Stimulated activated CD4-positive, alpha-beta T cell treated with anti-CD3 and anti-CD28 coated beads, Interleukin-1b, Interleukin-23, amount 100 ng/mL, for 24 hours (primary cell): ENCODE measurements around the gene CCDC80.
A peak's percentile ranks its signal among the peaks of the same experiment; 100 is the strongest.

ENCODE experiments used
- DNase-seq, 4 experiments: peaks; one replicate each; pipeline ENCODE4 v3.0.0-alpha.2; 2020; ENCODE audit warnings: low read depth in 4 of 4, low spot score in 1 of 4

The CCDC80 gene, protein sequence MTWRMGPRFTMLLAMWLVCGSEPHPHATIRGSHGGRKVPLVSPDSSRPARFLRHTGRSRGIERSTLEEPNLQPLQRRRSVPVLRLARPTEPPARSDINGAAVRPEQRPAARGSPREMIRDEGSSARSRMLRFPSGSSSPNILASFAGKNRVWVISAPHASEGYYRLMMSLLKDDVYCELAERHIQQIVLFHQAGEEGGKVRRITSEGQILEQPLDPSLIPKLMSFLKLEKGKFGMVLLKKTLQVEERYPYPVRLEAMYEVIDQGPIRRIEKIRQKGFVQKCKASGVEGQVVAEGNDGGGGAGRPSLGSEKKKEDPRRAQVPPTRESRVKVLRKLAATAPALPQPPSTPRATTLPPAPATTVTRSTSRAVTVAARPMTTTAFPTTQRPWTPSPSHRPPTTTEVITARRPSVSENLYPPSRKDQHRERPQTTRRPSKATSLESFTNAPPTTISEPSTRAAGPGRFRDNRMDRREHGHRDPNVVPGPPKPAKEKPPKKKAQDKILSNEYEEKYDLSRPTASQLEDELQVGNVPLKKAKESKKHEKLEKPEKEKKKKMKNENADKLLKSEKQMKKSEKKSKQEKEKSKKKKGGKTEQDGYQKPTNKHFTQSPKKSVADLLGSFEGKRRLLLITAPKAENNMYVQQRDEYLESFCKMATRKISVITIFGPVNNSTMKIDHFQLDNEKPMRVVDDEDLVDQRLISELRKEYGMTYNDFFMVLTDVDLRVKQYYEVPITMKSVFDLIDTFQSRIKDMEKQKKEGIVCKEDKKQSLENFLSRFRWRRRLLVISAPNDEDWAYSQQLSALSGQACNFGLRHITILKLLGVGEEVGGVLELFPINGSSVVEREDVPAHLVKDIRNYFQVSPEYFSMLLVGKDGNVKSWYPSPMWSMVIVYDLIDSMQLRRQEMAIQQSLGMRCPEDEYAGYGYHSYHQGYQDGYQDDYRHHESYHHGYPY

DNA sequence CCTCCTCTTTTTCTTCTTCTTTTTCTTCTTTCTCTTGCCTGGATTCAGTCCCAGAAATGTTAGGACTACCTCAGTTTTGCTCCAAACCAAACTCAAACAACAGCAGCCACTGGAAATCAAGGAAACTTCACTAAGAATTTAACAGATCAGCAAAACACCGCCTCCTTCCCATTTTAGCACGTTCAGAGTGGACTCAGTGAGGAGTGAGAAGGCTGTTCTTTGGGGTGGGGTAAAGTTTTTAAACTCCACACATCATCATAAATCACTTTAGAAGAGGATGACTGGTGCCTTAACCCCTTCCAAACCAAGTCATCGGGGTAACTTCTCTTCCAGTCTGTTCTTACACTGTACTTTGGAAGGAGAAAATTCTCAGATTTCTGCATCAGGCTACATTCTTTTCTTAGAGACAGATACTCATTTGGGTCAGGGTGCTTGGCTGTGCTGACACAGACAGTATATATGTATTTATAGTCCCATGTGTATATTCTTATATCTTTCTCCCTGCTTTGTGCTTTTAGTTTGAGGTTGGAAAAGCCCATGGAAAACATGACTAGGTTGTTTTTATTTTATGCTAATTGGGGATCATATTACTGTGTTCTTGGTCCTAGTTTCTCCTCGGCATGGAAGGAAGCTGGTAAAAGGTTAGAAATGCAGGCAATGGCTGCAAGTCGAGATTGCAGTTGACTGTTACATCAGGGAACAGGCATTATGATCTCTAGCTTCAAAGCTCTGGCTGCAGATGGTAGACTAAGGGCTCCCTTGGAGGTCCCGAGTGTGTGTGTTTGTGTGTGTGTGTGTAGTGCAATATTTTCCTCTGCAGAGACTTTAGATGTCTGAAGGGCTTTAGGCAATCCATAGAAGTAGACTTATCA, at the start of gene CCDC80:
CCDC80 (minus strand) TSS at position 214 of the 872 bp plus-strand sequence. CDS start 1,238 bp downstream, outside the sequence.
- no peak for DNase-seq

GRCh38 chr3:112689989-112690388, 49.0 kb upstream of the CCDC80 start:
- DNase-seq = no peak

- DNase-seq = no peak
Measured at GRCh38 chr3:112689385-112689784, 48.4 kb upstream of the CCDC80 start.

DNA sequence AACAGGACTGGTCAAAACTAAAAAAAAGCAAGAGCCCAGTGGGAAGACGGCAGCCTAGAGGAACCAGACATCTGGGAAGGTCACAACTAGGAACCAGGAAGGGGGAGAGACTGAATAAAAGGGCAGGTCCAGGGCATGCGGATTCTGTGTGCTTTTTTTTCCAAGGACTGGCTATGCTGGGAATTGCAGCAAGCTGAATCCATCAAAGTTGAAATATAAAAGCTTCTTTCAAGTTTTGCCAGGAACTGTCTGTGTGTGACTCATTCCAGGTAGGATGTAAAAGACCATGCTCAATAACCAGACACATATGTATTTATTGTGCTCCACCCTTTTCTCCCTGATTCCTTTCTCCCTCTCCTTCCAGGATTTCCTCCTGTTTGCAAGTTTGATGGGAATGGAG, 47.9 kb upstream of the CCDC80 start:
- no peak for DNase-seq

DNA sequence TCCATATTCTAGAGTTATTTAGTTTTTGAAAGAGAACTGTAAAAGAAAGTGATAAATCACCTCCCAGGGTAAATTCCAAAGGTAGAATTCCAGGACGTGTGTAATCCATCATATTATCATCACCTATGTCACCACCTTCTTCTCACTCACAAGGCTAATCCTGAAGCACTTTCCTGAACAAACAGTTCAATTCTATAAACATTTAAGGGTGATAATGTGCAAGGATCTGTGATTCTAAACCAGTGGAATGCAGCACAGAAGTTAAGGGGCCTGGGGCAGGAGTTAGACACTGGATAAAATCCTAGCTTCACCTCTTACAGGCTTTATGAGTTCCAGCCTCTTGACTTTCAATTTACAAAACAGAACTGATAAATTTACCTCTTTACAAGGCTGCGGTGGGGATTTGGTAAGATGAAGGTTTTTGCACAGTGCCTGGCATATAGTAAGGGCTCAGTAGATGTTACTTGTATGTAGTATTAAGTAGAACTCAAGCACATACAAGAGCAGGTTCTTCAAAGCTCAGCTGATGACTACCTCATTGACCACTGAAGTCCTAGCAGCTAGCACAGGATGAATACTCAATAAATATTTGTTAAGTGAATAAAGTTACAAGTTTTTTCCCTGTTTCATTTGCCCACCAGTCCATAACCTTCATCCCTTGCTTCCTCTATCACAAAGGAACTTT, 47.3 kb upstream of the CCDC80 start:
- no peak for DNase-seq

DNA sequence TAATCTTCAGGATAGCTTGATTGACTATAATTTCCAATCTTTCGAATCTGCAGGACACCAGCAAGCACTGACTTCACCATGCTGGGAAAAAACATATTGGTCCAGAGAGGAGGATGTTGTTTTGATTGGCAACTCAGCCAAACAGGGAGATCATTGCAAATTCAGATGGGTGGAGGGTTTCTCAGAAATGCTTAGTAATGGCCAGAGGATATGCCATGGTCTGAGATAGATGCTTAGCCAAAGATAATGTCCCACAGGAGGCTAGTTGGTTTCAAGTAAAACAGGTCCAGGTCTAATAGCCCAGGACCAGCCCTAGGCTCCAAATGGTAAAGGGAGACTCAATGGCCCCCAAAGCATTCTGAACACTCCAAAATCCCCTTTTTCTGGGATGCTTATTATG, 46.7 kb upstream of the CCDC80 start:
- no peak for DNase-seq

- no peak for DNase-seq
Measured at GRCh38 chr3:112687211-112687610, 46.3 kb upstream of the CCDC80 start.

DNA sequence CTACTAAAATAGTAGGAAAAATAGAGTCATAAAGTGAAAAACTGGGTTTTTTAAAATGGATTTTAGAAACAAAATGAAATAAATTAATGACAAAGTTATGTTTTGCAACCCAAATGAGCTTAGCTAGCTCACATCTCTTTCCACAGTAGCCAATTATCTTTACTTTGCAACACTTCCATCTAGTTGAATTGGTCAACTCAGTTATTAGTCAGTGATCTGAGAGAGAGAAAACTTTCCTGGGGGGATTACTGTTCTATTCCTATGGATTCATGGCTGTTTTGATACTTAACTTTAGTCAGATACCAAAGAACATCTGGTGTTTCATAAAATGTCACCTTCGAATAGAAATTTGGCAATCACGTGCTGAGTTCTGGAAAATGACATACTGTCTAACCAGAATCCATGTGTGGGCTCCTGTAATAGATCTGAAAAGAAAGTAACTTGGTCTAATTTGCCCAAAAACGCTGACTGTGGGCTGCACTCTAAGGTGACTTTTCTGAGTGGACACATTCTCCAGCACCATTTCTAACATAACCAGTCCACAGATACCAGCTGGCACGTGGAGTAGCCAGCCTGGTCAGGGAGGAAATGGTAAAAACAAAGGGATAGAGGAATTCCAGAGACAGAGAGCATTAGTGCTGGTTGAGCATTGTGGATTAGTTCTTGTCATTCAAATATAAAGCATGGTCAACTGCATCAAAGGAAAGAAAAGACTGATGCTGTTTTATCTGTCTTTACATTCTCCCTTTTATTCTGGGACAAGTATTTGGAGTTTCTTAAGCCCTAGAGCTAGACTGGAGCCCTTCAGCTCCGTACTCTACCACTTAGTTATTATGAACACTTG, 45.2 kb upstream of the CCDC80 start:
- DNase-seq = no peak

DNA sequence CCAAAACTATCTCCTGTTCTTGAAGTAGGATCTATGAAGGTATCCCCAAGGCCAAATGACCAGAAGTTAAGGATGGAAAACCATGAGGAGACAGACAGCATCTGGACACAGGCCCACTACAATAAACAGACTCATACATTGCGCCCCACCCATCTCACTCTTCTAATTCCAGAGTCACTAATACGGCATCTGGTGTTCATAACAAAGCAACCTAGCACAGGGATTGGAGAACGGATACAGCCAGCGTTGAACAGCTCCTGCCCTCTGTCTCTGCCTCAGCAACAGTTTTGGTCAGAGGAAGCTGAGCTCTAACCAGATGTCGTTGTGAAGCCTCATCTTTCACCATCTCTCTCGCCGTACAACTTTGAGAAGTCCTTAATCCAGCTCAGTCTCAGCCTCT, 44.5 kb upstream of the CCDC80 start:
- DNase-seq = no peak

DNA sequence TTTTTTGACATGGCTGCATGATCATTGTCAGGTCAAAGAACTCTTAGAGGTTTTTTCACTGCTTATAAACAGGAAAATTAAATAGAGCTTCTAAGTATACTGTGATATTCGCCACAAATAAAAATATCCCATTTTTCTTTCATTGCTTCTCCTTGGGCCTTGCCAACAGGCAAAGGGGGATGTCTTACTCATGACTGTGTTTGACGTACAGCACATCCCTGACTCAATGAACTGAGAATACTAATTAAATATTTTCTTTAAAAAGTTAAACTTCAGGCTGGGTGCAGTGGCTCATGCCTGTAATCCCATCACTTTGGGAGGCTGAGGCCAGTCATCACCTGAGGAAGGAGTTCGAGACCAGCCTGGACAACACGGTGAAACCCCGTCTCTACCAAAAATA, 41.4 kb upstream of the CCDC80 start:
- no peak for DNase-seq

- no peak for DNase-seq
Measured at GRCh38 chr3:112681822-112682325, 40.9 kb upstream of the CCDC80 start.

- DNase-seq = peak; percentile 55 to 78 (median 70)
Measured at GRCh38 chr3:112676659-112677234, 35.8 kb upstream of the CCDC80 start.

- DNase-seq = no peak
Measured at GRCh38 chr3:112675943-112676535, 35.1 kb upstream of the CCDC80 start.

DNA sequence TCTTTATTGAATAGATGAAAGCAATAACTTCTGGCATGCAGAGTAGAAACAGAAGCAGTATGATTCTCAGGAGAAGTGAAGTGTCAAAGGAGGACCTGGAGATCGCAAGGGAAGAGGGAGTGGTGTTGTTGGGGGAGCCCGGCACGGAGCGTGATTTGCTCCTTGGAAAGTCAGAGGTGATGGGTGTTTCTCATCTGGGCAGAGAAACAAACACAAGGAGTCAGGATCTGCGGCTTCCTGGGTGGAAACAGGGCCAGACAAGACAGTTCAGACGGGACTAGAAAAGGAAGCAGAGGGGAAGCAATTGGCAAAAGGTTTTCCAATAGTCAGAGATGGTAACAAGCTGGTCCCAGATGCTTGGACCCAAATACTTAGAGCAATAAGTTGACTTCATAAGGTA, 34.4 kb upstream of the CCDC80 start:
- no peak for DNase-seq

- DNase-seq = no peak
Measured at GRCh38 chr3:112672716-112673541, 32.0 kb upstream of the CCDC80 start.

GRCh38 chr3:112671930-112672715, 31.2 kb upstream of the CCDC80 start:
- DNase-seq = no peak

DNA sequence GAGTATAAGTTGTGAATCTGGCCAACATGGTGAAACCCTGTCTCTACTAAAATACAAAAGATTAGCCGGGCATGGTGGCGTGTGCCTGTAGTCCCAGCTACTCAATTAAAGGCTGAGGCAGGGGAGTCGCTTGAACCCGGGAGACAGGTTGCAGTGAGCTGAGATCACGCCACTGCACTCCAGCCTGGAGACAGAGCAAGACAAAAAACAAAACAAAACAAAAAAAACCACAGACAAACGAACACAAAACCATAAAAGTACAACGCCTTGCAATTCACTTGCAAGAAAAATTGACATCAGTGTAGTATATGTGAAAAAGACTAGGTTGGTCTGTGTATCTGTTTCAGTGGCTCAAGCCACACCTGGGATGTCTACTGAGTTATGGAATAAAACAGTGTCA, 29.9 kb upstream of the CCDC80 start:
- no peak for DNase-seq
